H1 (cell line): ENCODE data around the gene DNAH10.

Source experiments
- POLR2A ChIP-seq, 2 experiments: IDR thresholded peaks; 1 replicate in 1 of 2; 2 replicates in 1 of 2; pipeline ENCODE4 v1.6.1; 2011; ENCODE audit warnings: low read depth in 2 of 2, low read length in 2 of 2, mild to moderate bottlenecking in 2 of 2; ENCODE audit errors: control extremely low read depth in 1 of 2
- SP1 ChIP-seq: IDR thresholded peaks from 2 replicates; pipeline ENCODE4 v1.6.1; 2011; ENCODE audit warnings: low read depth, low read length
- SUZ12 ChIP-seq: fragments of 200-600 bp; sonication (generic); IDR thresholded peaks from 2 replicates; pipeline ENCODE4 v1.6.1; 2012; ENCODE audit warnings: mild to moderate bottlenecking, inconsistent platforms, low read length, moderate library complexity, mixed read lengths
- YY1 ChIP-seq: IDR thresholded peaks from 2 replicates; pipeline ENCODE4 v1.6.1; 2011; ENCODE audit warnings: low read depth, mild to moderate bottlenecking, low read length
- TF ChIP-seq, protein P1 (sequence below), 3 experiments: IDR thresholded peaks; 1 replicate in 2 of 3; 2 replicates in 1 of 3; pipeline versions ENCODE4 v1.5.1 to v1.6.1; 2011; ENCODE audit warnings: low read length in 3 of 3, mild to moderate bottlenecking in 3 of 3, inconsistent platforms in 2 of 3, low read depth in 1 of 3, moderate library complexity in 1 of 3; ENCODE audit not compliant: insufficient read depth in 1 of 3; ENCODE audit errors: control extremely low read depth in 1 of 3

DNA sequence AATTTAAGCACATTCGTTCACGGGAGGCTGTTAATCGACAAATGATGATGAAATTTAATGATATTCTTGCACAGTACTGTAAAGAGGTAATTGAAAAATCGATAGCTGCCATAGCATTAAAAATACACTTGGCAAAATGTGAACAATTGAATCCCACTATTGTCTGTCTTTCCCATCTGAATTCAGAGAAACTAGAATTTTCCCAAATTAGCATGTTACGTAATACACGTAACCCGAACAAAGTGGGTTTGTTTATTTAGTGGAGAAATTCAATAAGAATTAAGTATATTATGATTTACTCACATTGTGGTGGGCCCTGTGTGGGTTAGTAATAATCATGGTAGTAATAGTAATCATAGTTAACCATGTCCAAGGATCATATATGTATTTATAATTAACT, 31.9 kb downstream of the DNAH10 start:
- no peak for TF ChIP-seq SUZ12
- no peak for TF ChIP-seq SP1
- TF ChIP-seq YY1 = no peak
- TF ChIP-seq, protein P1, sequence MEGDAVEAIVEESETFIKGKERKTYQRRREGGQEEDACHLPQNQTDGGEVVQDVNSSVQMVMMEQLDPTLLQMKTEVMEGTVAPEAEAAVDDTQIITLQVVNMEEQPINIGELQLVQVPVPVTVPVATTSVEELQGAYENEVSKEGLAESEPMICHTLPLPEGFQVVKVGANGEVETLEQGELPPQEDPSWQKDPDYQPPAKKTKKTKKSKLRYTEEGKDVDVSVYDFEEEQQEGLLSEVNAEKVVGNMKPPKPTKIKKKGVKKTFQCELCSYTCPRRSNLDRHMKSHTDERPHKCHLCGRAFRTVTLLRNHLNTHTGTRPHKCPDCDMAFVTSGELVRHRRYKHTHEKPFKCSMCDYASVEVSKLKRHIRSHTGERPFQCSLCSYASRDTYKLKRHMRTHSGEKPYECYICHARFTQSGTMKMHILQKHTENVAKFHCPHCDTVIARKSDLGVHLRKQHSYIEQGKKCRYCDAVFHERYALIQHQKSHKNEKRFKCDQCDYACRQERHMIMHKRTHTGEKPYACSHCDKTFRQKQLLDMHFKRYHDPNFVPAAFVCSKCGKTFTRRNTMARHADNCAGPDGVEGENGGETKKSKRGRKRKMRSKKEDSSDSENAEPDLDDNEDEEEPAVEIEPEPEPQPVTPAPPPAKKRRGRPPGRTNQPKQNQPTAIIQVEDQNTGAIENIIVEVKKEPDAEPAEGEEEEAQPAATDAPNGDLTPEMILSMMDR (IDR thresholded peaks at IDR 0.05; ENCODE audit: control extremely low read depth in 1 of 3, insufficient read depth in 1 of 3, low read depth in 1 of 3, low read length in 3 of 3) = no peak
- TF ChIP-seq POLR2A (IDR thresholded peaks at IDR 0.05; ENCODE audit: control extremely low read depth in 1 of 2, low read depth in 2 of 2, low read length in 2 of 2) = no peak
